ENCODE results near the gene GGACT.
"Not testable (repeated sequence)": the region's sequence is repeated elsewhere in the genome, so short reads cannot be mapped to it uniquely, and the experiment has no call there.

GGACT gene

DNA sequence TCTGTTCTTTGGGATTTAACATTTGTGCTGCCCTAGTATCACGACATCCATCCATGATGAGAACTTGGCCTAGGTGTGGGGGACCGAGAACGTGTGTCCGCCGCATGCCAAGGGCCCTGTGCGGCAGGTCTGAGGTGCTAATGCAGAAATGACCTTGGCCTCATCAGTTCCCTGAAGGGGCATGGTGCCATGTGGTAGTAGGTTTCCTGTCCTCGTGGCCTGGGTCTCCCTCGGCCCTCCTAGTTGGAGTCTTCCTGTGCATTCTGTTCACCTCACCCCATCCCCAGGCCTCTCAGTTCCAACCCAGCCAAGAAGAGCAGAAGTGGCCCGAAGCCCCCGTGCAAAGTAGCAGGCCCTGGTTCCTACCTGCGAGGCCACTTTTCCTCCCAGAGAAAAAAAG lies 59.8 kb downstream of the GGACT start:
- DNase-seq = peak; percentile 28

DNA sequence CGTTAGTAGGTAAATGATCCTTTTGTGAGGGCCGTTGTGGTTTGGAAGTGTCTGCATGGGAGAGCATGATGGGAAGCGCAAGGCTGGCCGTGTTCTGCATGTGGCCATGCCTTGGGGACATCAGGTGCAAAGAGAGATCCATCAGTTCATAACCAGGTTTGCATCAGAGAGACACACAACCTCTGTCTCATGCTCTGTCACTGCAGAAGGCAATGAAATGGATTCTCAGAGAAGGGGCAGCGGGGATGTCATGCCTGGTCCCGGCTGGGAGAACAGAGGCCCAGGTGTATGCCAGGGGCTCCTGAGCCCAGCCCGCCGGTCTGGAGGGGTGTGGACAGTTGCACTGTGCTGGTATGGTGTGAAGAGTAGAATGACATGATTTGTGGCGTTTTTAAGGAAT lies 60.2 kb downstream of the GGACT start:
- peak; percentile 34 for DNase-seq

DNA sequence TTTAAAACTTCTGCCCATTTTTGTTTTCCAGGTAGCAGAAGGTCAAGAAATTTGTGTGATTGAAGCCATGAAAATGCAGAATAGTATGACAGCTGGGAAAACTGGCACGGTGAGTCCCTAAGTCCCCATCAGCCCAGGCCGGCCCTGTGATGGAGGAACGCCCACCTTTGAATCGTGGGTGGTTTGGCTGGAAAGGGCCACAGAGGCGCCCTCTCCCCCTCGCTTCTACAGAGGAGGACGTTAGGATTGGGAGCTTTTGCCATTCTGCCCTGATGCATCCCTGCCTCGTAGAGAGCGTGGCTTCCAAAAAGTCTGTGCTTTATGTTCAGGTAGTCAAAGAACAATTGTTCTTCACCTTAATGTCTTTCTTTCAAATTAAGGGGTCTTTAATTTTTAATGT lies 60.9 kb downstream of the GGACT start:
- DNase-seq = peak; percentile 20

DNA sequence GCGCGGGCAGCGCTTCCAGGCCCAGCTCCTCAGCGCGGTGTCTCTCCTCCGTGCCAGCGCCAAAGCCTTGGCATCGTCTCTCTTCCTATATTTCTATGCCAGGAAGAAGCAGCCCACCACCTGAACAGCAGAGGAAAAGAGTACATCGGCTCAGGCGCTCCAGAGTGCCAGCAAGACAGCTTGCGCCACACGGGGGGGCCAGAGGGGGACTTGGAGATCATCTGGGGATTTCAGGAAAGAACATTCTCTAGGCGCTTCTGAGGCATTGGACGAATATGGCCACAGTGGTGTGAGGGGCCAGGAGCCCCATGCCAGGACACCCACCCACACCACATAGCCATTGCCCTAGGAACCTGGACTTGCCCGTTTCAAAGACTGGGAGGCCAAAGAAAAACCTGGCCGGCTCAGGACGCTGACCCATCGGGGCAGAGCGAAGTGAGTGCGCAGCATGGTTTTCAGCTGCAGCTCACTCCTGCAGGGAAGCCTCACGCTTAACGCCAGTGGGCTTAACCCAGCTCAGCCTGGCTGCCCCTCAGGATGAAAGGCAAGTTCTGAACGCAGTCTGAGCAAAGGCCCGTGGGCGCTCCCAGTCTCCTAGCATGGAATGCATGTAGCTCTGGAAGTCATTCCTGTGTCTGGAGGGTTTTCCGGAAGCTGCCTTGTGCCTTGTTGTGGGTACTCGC lies 62.1 kb downstream of the GGACT start:
- peak; percentile 36 for DNase-seq

DNA sequence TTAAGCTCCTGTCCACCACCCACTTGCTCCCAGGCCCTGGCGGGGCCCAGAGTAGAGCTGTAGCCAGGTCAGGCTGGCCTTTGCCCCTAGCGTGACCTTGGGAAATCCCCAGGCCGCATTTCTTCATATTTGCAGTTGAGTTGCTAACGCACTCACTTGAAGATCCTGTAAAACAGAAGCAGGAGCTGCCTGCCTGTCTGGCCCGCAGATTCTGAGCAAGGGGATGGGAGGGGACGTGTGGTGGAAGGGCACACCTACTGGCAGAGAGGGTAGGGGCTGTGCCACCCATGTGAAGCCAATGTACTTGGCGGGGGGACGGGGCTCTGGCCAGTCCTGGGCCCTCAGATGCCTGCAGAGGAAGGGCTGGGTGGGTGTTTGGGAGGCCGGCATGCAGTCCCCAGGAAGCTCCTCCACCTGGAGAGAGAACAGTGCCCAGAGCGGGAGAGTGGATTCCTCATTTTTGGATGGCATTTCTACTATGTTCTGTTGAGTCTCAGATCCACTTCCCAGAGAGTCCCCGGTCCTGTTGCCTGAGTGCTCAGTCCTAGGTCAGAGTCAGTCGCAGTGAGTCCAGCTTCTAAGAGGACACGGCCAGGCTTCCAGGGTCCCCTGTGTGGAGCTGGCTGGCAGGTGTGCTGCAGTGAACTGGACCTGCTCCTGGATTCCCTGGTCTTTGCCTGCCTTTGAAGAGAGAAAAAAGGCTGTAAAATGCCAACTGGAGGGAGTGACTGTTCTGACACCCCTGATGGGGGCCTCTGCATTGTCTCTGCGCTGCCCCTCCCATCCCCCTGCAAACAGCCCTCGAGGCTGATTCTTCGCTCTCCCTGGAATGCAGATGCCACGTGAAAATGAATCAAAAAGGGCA lies 62.9 kb downstream of the GGACT start:
- peak; percentile 46 for DNase-seq

DNA sequence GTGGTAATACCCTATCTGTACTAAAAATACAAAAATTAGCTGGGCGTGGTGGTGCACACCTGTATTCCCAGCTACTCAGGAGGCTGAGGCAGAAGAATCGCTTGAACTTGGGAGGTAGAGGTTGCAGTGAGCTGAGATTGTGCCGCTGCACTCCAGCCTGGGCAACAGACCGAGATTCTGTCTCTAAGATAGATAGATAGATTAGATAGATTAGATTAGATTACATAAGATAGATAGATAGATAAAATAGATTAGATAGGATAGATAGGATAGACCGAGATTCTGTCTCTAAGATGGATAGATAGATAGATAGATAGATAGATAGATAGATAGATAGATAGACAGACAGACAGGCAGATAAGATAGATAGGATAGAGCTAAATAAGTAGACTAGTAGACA lies 63.9 kb downstream of the GGACT start:
- DNase-seq = not testable (repeated sequence)

DNA sequence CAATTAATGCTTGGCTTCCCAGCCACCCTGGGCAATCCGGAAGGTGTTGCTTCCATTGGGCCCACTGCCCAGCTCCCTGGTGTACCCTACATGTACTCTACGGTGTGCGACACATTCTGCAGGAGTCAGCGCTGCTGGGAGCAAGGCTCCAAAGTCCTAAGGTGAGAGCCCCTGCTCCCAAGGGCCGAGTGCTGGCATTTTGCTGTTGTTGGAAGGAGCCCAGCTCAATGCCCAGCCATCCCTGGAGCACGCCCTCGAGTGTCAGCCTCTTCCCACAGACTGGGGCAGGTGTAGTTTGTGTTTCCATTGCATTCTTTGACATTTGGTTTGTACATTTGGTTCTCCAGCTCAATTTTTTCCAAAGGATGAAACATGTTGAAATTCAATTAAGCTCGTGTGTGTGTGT lies 64.6 kb downstream of the GGACT start:
- peak; percentile 26 for DNase-seq

DNA sequence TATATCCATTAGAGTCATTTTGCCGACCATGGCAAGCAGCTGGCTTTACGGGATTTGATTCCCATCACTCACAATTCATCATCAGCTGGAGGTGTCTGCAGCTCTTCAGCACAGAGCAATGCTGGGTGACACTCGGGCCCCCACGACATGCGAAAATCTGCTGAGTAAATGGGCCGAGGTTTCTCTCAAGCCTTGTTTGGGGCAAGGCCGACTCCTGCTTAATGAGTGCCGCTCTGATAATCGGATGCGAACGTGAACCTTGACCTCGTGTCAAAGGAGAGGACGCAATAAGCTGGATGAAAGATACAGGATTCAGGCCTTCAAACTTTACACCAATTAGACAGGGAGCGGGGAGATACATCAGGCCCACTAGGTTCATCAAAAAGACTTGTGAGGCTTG lies 65.2 kb downstream of the GGACT start:
- peak; percentile 32 for DNase-seq

DNA sequence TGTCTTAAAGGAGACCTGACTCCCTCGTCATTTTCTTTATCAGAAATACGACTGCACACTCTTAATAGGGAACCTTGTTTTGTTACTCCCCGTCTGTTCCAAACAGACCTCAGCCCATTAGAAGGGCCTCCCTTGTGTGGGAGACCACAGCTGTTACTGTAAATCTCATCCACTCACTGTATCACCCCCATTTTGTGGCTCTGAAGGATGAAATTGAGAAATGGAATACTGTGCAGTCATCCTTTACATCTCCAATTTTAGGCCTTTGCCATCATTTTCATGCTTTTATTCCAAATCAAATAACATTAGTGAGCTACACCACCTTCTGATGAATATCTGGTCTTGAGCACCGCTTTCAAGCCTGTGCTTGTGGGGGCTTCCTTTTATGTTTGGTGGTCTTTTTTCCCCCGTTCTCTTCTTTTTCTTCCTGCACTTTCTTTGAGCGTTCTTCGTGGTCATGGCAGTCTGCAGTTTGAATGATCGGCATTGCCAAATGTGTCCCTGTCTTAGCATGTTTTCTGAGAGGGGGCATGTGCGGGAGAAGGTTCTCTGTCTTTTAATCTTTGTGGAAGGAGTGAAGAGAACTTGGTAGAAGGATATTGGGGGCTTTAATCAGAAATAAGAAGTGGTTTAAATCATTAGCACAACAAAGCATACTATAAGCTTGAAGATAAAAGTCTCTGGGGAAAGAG lies 65.8 kb downstream of the GGACT start:
- DNase-seq = no peak

DNA sequence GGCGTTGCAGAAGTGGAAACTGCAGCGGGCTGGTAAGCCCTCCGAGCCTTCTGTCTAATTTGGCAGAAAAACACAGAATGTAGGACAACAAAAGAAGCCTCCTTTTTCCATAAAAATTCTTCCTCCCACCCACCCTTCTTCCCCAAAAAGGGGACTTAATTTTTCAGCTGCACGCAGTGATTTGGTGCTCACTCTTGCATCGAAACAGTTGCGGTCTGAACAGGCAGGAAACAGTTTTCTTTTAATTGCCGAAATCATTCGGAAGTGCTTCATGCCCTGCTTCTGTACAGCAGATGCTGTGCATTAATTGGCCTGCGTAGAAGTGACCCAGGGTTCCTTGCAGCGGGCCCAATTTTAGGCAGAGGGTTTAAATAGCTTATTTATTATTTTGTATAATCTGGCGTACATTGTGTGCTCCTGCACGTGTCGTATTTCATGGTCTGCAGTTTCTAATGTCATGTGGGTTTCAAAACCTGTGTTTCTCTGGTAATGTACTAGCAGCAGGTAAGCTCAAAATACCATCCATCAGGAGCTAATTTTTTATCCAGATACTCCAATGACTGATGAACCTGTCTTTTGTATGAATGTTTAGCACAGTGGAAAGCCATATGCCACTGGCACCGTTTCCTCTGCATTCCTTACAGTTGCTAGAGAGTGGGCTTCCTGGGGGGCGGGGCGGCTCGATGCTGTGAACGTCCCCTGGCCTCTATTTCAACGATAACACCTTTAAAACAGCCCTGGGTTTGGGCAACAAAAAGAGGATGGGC lies 66.6 kb downstream of the GGACT start:
- DNase-seq = no peak

DNA sequence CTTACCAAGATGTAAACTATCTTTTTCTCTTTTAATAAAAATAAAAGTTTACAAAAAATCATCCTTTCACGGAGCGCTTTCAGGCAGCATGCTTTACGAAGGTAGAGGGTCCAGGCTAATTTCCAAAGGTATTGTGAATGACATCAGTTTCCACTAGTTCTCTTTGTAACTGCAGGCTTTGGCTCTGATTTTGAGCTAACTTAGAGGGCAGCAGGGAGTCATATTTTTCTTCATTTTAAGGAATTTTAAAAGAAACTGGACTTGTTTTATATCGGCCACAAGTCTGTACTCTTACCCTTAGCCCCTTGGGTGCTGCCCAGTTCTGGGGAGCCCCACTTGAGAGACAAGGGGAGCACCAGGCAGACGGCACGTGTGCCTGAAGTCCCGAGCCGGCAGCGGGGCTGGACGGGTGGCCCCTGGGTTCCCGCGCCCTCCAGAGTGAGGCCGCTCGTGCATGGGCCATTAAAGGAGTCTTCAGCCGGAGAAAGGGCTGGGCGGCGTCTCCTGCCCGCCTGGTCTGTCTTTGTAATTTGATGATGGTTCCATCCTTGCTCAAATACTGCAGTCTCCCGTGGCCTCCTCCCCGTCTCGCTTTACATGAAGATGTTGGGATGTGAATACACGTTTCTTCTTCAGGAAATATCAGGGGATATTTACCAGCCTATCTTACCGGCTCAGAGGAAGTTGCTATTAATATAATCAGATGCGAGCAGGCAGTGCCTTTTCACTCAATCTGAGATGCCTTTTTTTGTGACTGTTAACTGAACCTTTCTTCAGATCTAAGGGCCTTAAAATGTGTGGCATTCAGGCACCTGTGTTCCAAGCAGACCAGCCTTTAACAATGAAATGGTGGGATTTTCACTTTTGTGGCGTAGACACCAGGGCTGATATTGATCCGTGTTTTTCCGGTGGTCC lies 67.4 kb downstream of the GGACT start:
- no peak for DNase-seq

DNA sequence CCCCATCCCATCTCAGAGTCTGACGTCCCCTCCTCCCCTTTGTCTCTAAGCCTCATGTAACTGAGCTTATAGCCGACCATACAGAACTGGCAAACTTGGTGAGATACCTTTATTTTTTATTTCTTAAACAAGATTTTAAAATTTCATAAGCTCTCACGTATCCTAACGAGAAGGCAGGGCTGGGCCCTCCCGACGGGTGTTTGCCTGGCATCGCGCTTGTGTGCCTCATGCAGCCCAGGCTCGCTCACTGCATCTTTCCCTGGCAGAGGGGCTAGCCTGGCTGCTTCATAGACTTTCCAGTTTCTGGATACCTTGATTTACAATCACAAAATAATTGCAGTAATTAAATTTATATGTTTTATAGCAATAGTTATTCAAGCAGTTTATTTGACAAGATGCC lies 69.0 kb downstream of the GGACT start:
- DNase-seq = no peak

DNA sequence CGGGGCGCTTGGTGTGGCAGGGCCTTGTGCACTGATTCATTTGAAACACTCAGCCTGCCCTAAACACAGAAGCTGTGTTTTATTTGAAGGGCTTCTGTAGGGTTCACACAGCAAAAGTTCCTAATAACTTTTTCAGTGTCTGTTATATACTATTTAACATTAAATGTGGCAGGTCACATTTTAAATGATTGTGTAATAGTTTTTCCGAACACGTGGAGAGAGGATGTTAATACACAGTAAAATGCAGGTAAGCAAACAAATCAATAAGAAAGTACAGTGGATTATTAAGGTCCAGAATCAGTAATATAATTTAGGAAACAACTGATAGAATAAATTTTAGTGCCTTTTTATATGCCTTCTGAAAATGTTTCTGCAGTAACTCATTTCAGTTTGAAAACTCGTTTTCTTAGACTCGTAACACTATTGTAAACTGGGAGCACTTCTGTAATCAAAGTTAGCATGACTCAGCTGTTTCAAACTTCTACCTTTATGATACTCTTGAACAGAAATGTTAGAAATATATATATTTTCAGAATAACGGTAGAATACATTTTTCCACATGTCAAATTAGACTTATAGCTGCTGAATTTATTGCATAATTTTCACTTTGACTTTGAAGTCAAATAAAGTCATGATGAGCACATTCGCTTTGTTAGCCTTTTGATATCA lies 70.1 kb downstream of the GGACT start:
- DNase-seq = no peak

DNA sequence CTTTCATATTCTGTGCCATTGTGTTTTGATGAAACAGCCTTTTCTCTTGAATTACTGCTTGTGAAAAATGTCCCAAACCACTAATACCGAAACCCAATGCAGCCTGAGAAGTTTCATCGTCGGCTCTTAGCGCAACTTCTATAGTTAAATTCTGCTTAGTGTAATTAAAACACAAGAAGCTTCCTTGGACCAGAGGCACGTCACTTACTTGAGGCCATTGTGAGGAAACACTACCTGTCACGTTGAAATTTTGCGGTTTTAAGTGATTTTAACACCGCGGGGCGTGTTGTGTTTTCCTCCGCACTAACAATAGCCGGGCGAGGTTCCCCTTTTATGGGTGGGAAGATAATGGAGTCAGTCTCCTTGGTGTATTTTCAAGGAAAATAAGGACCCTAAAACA lies 70.9 kb downstream of the GGACT start:
- DNase-seq = no peak

DNA sequence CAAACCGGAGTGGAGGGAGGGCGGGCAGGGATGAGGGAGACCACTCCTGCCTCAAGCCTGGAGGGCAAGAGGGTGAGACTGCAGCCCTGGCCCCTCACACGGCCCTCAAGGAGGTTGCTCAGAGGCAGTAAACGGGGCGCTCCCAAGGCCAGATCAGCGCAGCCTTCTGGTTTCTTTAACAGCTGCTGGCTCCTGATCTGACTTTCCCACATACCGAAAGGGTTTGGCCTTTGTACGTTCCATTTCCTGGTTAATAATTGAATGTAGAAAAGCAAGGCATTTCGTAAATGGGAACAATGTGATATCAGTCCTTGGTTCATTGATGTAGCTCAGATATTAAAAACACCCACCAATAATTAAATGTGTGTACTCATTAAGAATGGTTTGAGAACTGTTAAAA lies 71.5 kb downstream of the GGACT start:
- no peak for DNase-seq

DNA sequence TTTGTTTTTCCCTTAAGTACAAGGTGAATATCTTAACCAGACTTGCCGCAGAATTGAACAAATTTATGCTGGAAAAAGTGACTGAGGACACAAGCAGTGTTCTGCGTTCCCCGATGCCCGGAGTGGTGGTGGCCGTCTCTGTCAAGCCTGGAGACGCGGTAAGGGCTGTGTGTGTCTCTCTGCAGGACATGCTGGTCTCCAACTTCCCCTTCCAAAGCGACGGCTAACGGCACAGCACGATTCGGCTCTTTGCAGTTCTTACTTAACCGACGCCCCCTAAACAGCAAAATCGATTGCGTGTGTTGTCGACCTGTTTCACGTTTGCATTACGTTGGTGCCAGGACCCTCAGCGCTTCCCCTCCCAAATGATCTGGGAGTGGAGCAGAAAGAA lies 73.2 kb downstream of the GGACT start:
- DNase-seq = no peak

DNA sequence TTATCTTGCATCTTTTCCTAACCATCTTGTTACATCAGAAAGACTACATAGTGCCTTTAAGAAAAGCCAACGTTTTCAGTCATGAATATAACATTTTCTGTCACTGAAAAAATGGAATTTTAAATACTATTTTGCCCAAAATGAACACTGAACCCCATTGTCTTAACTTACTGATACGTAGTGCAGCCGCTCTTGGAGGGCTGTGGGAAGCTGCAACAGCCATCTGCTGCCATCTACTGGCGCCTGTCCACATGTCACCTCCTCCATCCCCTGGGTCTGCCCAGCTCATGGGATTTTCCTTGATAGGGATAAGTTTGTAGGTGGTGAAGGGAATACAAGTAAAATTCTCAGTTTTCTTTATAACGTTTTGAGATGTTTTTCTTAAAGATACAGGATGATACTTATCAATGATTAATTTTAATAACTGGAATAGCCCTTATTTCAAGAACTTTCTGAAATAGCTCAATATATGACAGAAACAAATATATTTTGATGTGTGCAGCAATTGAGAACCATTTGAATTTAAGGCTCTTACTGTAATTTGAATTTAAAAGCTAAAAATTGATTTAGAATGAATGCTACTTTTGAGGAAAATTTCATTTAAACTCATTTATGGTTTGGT lies 73.7 kb downstream of the GGACT start:
- DNase-seq = peak; percentile 84

DNA sequence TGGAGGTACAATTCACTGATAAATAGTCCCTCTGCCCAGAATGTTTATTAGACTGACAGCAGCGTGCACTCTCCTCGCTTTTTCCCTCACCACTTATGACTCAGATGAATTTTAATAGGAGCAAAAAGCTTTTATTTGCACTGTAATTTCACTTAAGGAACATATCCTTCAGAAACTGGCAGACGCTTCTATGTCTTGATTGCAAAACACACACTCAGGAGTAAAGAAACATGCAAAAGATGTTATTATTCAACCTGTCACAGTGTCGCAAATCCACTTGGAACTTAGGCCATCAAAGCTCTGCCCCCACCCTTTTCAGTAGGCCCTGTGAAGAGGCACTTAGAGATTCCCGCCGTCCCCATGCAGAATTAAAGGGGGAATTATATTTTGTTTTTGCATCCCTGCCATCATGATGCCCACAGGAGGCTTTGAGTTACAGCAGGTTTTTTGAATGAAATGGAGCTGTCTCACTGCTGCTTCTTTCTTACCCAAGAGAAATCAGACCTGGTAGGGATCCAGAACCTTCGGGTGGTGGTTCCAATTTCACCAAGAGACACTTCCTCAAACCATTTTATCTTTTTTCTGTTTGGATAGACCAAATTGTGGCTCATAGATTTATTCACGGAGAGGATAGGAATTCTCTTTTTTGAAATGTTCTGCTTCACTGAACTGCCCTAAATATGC lies 74.5 kb downstream of the GGACT start:
- no peak for DNase-seq

DNA sequence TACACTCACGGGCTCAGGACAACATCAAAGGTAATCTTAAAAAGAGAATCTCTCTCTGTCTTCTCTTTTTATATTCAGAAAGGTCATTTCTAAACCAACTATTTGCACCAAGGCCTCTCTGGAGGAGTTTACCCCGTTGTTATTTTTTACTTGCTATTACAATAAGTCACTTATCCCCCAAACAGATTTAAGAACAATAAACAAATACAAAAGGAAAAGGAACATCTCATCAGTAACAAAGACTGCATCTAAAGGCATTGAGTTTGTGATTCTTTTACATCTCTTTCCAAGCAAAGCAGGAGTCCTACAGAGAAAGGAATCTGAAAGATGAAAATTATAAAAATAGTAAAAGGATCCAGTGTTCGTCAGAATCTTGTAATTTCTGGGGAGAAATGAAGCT lies 75.4 kb downstream of the GGACT start:
- DNase-seq = no peak

DNA sequence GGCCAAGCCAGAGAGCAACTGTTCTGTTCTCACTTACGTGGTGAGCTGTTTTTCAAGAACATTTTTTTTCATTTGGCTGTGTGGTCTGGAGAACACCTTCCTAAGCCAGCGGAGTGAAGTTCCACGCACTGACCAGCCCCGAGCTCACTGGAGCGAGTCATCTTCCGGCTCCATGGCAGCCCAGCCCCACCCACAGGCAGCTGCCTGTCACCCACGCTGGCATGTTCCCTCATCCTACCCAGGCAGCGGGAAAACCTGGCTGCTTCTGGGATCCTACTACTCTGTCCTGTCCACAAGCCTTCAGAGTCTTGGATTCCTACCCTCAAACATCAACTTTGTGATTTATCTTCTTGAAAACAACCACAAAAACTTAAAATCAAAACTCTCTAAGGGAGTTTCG lies 76.2 kb downstream of the GGACT start:
- DNase-seq = no peak

Data from activated CD8-positive, alpha-beta memory T cell treated with anti-CD3 and anti-CD28 coated beads, Interleukin-2, amount 50 U/mL, for 48 hours (primary cell).